NCI-H1092 (cell line): ENCODE data around the gene RGS6.

Source experiments
- DNase-seq: peaks from one replicate; lab custom pipeline; 2025; lab: John Stamatoyannopoulos, UW

RGS6 gene

DNA sequence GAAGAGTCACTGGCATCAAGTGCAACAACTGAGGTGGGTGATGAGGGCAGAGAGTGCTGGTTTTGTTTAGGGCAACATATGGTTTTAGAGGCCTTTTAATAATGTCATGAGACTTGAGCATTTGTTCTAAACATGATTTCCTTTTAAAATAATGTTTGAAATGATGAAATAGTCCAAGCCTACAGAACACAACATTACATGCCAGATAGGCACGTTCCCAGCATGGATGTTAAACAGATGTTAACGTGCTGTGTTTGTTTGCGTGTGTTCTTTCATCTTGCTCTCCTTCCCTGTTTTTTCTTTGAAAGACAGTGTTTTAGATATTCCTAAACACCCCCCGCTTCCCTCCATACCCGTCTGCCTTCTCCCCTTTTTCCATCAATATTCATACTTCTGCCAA is 82.3 kb downstream of the RGS6 start:
- no peak for DNase-seq

DNA sequence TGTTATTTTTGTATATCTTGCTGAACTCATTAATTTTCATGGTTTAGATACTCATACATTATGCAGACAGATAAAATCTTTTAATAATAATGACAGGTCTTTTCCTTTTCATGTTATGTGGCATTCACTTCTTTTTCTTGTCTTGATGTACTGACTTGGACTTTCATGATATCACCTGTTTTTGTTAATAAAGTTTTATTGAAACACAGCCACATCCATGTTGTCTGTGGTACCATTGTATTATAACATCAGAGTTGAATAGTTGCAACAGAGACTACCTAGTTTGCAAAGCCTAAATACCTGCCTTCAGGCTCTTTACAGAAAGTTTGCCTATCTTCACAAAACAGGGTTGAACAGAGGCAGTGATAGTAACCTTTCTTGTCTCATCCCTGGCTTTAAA is 85.1 kb downstream of the RGS6 start:
- DNase-seq = no peak

DNA sequence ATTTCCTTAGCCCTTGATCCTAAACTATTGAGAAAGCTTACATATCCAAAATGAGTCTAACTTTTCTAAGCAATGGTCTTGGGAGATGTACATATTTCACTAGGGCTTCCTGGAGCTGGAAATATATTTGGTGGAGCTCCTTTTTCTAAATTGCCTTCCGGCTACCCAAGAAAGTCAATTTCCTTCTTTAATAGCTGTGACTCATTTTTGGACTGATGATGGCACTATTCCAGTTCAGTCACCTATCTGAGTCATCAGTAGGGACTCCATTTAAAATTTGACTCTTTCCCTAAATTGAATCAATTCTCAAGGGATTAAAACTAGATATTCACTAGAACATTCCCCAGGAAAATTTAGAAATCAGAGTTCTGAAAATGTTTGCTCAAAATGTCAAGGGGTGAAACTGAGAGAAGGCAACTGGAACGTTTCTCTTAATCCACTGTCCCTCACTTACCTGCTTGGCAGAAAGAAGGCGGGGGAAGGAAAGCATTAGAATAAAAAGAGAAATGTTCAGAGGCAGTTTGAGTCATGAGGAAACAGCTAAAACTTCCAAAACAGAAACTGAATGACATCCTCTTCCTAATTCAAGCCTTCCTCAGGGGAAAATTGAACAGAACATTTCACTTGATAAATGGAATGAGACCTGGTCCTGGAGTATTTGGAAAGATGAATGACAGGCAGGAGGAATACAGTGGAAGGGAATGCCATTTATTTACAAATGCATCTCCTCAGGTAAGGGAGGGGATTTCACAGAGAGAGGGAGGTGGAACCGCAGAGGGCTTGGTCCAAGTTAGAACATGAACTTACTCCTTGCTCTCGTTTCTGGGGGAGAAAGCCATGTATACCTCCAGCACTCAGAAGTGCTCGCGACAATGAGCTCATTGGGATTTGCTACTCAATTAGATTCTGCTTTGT is 91.2 kb downstream of the RGS6 start:
- no peak for DNase-seq

DNA sequence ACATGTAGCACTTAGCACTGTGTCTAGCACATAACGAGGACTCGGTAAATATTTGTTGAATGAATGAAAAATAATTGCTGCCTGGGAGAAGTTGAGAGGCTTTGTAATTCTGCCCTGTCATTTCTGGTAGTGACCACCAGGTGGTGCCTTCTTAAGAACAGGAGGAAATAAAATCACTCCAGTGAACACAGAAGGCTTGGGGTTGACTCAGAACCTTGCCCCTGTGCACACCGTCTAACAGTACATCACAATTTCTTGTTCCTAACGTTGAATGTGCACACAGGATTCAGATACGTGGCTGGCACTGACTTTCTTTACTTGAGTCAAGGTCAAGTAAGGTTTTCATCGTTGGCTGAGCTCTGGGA is 91.8 kb downstream of the RGS6 start:
- no peak for DNase-seq

DNA sequence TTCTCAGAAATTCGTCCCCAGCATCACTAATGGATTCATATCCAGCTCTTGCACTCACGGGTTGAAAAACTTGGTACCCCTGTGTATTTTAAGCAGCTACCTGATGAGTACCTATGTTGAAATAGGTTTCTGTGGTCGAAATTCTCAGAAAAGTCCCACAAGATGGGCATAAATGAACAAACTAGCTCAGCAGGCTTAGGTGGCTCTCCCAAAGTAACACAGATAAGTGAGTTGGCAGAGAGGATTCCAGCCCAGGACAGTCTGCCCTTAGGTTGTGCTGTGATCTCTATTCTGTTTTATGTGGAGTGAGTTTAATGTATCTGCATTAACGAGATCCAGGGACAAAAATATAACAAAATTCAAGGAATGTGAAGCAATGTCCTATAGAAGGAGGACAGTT is 92.3 kb downstream of the RGS6 start:
- DNase-seq = no peak

DNA sequence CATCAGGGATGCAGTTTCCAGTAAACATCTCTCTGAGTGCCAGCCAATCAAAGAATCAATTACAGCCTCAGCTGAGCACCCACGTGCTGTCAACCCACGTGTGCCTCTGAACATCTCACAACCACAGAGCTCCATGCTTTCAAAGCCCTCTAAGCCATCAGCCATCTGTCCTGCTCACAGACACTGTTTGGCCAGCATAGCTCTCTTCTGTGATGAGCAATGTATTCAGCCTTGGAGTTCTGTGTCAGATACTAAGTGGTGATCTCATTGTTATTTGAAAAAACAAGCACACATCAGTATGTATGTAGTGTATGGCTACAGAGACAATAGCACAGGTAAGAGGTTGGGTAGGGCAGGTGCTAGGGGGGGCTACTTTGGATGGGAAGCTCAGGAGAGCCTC is 94.3 kb downstream of the RGS6 start:
- no peak for DNase-seq

DNA sequence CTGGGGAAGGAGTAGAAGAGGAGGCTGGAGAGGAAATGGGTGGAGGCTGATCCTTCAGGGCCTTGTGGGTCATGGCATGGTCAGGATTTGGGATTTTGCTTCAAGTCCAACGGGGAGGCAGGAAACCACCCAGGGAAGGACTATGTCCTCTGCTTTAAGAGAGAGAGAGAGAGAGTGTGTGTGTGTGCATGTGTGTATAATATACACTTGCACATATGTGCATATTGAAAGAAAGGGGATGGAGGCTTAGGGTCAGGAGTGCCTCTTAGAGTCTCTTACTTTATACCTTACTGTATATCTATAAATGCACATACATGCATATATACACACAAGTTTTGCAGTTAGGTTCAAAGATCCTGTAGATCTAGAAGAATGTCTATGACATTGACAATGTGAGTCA is 94.8 kb downstream of the RGS6 start:
- no peak for DNase-seq

DNA sequence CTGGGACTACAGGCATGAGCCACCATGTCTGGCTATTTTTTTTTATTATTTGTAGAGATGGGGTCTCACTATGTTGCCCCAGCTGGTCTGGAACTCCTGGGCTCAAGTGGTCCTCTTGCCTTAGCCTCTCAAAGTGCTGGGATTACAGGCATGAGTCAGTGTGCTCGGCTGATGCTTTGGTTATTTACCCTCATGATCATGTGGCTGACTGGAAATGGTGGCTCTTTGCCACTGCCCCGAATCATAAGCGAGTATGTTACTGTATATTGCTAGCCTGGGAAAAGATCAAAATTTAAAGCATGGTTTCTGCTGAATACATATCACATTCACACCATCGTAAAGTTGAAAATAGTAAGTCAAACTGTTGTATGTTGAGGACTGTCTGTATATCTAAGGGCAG is 101.1 kb downstream of the RGS6 start:
- no peak for DNase-seq

DNA sequence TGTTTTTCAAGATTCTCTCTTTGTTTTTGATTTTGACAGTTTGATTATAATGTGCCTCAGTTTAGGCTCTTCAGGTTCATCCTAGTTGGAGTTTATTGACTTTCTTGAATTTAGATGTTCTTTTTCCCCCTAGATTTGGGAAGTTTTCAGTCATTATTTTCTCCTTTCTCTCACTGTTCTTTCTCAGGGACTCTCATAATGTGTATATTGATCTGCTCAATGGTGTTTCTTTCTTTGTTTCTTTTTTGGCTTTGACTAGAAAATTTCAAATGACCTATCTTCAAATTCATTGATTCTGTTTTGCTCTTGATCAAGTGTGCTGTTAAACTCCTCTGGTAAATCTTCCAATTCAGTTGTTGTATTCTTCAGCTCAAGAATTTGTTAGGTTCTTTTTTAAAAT is 108.3 kb downstream of the RGS6 start:
- no peak for DNase-seq

DNA sequence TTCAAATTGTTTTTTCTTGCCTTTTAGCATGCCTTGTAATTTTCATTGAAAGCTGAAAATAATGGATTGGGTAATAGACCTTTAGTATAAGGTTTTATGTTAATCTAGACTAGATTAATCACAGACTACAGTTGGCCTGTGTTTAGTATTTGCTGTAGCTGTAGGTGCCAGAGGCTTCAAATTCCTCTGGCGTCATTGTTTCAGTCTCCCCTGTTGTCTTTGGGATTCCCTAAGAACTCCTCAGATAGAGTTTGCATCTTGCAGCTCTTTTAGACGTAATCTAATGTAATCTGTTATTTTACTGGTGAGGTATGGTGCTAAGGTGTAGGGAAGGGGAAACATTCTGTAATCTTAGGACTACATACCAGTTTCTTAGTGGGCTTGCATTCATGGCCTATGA is 113.0 kb downstream of the RGS6 start:
- no peak for DNase-seq

DNA sequence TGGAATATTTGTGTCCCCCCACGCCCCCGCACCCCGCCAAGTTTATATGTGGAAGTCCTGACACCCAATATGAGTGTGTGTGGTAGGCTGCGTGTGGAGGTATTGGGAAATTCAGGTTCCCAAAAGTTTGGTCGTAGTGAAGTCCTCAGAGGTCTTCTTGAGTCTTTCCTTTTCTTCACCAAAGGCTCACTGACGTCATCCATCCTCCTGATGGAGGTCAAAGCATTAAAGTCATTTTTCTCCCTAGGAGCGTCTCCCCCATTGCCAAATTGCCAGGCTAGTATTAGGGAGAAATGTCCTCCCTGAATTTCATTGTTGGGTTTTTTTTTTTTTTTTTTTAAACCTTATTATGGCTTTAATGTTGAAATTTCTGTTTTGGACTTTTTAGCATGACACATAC is 113.7 kb downstream of the RGS6 start:
- DNase-seq = no peak

DNA sequence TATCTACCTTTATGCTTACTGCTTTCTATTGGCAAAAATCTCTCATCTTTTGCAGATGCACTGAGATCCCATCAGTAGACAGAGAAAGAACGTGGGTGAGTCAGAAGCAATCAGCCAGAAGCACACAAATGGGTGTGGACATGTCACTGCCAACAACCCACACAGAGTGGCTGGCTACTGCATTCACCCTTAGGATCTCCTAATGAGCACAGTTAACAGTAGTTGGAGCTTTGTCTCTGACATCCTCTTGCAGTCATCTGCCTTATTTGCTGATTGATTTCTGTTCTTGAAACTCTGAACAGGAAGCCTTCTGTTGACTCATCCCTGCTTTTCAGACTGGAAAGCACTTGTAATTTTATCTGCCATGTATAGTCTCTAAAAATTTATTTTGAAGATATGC is 117.2 kb downstream of the RGS6 start:
- no peak for DNase-seq

DNA sequence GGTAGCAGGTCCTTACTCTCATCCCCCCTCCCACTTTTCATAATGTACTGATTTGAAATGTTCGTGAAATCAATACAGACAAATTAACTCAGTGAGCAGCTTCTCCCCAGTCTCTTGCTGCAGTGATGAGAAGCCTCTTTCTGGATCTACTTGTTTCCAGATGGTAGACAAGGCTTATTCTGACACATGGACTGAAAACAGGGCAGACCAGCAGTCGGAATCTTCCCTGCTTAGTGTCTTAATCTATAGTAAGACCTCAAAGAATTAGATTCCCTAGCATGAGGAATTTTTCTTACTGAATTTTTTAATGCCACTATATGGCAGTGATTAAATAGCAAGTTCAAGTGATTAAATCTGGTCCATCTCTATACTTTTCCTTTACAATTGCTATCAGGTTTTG is 120.1 kb downstream of the RGS6 start:
- DNase-seq = no peak

DNA sequence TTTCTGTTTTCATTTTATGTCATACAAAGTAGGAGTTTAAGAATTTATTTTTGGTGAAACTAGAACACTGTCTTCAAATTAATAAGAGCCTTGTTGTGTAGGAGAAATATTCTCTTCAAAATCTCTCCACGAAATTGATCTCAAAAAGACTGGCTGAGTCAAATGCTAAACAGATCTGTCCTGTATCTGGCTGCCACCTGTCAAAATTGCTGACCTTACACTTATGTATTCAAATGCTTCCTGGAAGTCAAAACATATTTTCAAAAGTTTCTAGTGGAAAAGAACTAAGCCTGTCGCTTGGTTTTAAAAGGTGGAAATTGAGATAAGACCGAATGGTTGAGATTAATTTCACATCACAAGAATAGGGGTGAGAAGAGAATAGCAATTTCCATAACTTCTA is 121.4 kb downstream of the RGS6 start:
- DNase-seq = no peak

DNA sequence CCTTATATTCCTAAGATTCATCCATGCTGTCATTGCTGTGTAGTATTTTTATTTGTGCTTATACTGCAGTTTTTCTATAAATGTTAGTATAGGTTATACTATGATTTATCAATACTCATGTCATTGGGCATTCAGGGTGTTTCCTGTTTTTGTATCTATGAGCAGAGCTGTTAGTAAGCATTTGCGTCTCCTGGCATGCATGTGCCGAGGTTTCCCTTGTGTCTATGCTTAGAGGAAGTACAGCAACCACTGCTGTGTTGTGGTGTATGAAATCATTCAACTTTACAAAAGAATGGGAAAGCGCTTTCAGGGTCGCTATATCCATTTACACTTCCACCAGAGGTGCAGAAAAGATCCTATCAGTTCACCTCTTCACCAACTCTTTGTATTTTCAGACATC is 122.7 kb downstream of the RGS6 start:
- no peak for DNase-seq

DNA sequence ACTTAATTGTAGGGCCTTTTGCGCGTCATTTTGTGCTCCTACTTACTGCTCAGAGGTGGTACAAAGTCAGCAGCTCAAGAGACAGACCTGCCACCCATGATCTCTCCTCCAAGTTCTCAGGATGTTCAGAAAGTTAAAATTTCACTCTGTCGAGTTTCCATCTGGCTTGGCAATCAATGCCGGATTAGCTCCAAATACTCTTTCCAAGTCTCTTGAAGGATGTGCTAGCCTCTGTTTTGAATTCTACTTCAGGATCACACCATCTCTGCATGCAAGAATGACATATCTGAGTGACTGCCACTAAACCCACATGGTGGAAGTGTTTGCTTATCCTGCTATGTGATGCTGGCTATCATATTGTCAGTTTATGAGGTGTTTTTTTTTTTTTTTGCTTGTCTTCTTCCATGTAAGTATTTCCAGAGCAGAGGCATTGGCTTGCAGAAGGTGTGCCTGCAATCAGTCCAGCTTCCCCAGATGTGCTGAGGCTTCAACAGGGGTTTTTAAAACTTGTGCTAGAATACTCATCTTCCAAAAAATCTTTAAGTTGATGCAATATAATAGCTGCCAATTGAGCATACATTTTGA is 125.6 kb downstream of the RGS6 start:
- DNase-seq = no peak

DNA sequence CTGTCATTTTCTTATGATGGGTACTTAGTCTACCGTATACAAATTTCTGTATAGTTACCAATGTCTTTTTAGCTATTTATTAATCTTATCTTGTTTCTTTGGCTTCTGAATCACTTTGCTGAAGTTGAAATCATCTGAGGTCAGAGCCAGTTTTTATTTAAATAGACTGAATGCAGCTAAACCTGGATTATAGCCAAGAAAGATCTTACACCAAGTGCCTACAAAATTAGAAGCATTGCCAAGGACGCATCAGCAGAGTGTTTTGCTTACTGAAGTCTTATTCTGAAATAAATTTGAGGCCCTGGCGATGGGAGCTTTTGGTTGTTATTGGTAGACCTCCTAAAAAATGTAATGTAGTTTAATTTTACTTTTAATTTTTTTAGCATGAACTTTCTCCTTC is 128.2 kb downstream of the RGS6 start:
- DNase-seq = no peak

DNA sequence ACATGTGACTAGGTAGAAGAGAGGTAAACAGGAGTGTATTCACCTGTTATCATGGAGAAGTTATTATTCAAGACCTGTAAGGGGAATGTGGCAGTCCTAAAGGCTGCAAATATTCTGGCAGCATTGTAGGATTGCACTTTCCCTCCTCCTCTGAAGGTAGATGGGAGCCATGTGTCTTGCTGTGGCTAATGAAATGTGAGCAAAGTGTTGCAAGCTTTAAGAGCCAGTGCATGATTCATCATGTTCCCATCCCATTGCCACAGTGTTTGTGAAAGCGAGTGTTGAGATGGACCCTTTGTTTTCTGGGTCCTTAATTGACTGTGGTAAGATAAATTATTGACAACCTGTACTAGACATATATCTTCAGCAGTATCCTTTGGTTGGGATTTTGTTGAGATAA is 128.7 kb downstream of the RGS6 start:
- no peak for DNase-seq

DNA sequence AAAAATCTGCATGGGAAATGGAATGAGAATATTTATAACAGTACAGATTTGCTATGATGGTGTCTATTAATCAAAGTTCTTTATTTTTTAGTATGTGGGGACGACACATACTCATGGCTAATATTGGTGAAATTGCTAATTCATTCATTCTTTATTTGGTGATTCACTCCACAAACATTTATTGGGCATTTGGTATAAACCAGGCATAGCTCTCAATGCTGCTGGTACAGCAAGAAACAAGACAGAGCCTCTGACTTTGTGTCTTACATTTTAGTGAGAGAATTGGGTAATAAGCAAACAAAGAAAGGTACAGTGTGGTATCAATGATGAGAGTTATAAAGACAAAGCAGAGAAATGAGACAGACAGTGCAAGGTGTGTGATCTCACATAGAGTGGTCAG is 129.5 kb downstream of the RGS6 start:
- DNase-seq = no peak

DNA sequence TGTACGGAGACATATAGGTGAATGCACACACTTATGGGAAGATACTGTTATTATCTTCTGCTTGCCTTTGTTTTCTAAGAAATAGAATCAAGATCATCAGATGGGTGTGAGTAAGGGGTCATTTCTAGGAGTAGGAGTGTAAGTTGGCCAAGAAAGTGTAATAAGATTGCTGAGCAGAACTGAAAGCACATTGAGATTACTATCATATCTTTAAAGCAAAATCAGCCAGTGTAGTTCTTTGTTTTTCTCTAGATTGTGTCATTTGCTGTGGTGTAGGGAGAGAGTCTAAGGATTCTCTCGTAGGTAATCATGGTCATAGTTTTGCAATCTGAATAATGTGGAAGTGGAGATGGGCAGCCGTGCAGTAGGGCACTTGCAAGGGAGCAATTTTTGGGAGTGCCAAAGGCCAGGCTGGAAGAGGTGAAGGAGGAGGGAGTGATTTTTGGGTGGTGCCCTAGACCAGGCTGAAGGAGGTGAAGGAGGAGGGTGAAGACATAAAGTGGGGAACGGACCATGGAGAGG is 131.6 kb downstream of the RGS6 start:
- DNase-seq = no peak

DNA sequence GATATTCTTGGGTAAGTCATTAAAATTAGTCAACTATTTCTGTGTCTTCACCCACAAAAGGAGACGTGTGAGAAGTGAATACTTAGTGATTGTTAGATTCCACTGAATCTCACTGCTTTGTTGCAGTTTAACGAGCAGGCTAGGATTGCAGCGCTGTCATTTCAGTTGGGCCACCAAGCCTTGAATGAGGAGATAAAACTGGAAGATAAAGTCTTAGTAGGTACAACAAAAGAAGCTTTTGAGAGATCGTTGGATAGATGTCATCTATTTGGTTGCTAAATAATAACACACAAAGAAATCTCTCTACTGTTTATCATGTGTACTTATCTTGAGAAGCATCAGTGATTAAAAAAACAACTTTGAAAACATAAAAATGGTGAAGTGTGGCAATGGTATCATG is 132.3 kb downstream of the RGS6 start:
- no peak for DNase-seq

DNA sequence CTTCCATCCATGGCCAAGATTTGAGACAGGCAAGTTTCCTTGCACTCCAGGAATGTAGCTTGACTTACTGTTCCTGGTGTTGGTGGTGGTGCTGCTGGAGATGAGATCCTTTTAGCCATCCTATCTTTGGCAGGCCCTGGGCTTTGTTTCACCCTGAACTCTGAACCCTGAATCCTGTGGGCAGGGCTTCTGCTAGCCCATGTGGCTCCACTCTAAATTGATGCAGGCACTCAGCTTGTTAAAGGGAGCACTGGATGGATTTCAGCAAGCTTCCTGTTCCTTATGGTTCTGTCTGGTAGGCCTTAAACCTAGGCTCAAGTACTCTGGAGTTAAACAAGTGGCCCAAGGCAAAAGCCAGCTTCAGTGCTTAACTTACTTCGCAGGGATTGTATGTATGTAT is 138.2 kb downstream of the RGS6 start:
- no peak for DNase-seq

DNA sequence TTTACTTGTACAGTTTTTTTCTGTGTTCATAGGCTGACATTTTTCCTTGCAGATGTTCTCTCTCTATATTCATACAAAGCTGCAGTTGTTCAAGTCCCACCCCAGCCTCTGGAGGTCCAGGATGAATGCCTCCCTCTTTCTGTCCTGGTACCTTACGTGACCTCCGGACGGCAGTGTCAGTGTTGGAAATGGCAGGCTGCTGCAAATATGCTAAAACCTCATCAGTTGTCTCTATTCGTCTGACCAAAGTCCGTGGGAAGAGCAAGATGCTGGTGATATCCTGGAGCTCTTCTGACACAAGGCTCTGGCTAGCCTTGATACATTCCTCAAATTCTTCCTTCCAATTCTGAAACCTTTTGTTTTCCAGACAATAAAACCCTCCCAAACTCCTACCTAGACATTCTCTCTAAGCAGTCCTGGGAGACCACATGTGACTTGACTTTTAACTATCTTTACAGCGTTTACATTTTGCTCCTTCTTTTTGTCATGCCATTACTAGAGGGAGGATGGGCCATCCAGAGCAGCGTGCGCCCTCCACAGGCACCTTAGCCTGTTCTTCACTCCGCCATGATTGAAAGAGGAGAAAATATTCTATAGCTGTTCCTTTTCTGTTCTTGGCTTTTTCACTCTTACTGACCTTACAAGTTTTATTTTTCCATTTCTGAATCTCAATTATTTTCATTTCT is 143.6 kb downstream of the RGS6 start:
- no peak for DNase-seq
